LNCAP (cell line): ENCODE data around the gene PPP2R2C.

Experiments
- CTCF ChIP-seq: fragments of 450-650 bp; IDR thresholded peaks from 2 replicates; pipeline ENCODE4 v1.5.1; 2017; ENCODE audit warnings: mild to moderate bottlenecking

PPP2R2C gene

GRCh38 chr4:6383009-6383404 lies 89.4 kb downstream of the PPP2R2C start:
- no peak for TF ChIP-seq CTCF

GRCh38 chr4:6381571-6382123 lies 90.8 kb downstream of the PPP2R2C start:
- TF ChIP-seq CTCF, result no peak

- no peak for TF ChIP-seq CTCF
These were observed 91.5 kb downstream of the PPP2R2C start for GRCh38 chr4:6380746-6381410.

- no peak for TF ChIP-seq CTCF
These were observed 92.4 kb downstream of the PPP2R2C start for GRCh38 chr4:6379767-6380745.

GRCh38 chr4:6378493-6379445 lies 93.6 kb downstream of the PPP2R2C start:
- no peak for TF ChIP-seq CTCF

- TF ChIP-seq CTCF, result no peak
These were observed 94.6 kb downstream of the PPP2R2C start for GRCh38 chr4:6377626-6378492.
